Suprapubic skin (tissue), 4 donors: ENCODE data around the gene GARNL3.

ENCODE experiments used
- CTCF ChIP-seq, 2 donors: fragments of 200-600 bp in 1 of 2; fragments of 450-650 bp in 1 of 2; sonication (generic) in 1 of 2; IDR thresholded peaks; one replicate each; pipeline ENCODE4 v1.5.1; 2016 to 2019; ENCODE audit warnings: antibody characterized with exemption in 2 of 2, mild to moderate bottlenecking in 1 of 2, moderate library complexity in 1 of 2
- EP300 ChIP-seq: sonication (generic); formaldehyde crosslinking; IDR thresholded peaks from one replicate; pipeline ENCODE4 v1.6.1; 2017; ENCODE audit warnings: antibody characterized with exemption
- POLR2A ChIP-seq, 2 donors: fragments of 450-650 bp; IDR thresholded peaks; one replicate each; pipeline ENCODE4 v1.6.1; 2017; ENCODE audit warnings: antibody characterized with exemption in 2 of 2, mild to moderate bottlenecking in 2 of 2, moderate library complexity in 2 of 2
- POLR2AphosphoS5 ChIP-seq, 3 donors: sonication (generic); formaldehyde crosslinking; IDR thresholded peaks; one replicate each; pipeline ENCODE4 v1.6.1; 2017; ENCODE audit warnings: antibody characterized with exemption in 3 of 3

- TF ChIP-seq CTCF (IDR thresholded peaks at IDR 0.05), result no peak
- no peak for TF ChIP-seq POLR2A (IDR thresholded peaks at IDR 0.05)
- TF ChIP-seq EP300, result no peak
- no peak for TF ChIP-seq POLR2AphosphoS5 (IDR thresholded peaks at IDR 0.05)
Measured at GRCh38 chr9:127340721-127341120, 76.1 kb downstream of the GARNL3 start.
